Activated CD8-positive, alpha-beta T cell treated with anti-CD3 and anti-CD28 coated beads for 36 hours (primary cell): ENCODE measurements around the gene ANO8. TPM values are rescaled to one million over a fixed set of nuclear protein-coding genes. Genes with fewer than 3 reads are reported as not detected.

Experiments used
- ATAC-seq: fragments of 200-7000 bp; cut with Tn5 transposase; one replicate; pipeline ENCODE4 v1.10.0; 2021; ENCODE audit warnings: mild to moderate bottlenecking, moderate library complexity
- CTCF ChIA-PET: fragments of 350-600 bp; sonication (Branson Sonifier 250); formaldehyde crosslinking; loops from one replicate; lab custom pipeline; 2021; ENCODE audit warnings: antibody characterized with exemption; lab: Charles Lee
- POLR2A ChIA-PET: fragments of 350-600 bp; sonication (Branson Sonifier 250); formaldehyde crosslinking; loops from one replicate; lab custom pipeline; 2021; ENCODE audit warnings: antibody characterized with exemption; lab: Charles Lee
- DNase-seq: peaks from one replicate; pipeline ENCODE4 v3.0.0-alpha.2; 2020
- H3K27ac Mint-ChIP-seq: one replicate; pipeline ENCODE4 v1.8.0; 2021; ENCODE audit warnings: mild to moderate bottlenecking, mixed read lengths
- H3K27me3 Mint-ChIP-seq: one replicate; pipeline ENCODE4 v1.8.0; 2021; ENCODE audit warnings: mixed read lengths
- H3K36me3 Mint-ChIP-seq: one replicate; pipeline ENCODE4 v1.8.0; 2021; ENCODE audit warnings: low read depth, mixed read lengths
- H3K4me1 Mint-ChIP-seq: one replicate; pipeline ENCODE4 v1.8.0; 2021; ENCODE audit warnings: low read depth, mixed read lengths
- H3K4me3 Mint-ChIP-seq: one replicate; pipeline ENCODE4 v1.8.0; 2021; ENCODE audit warnings: mild to moderate bottlenecking, moderate library complexity, mixed read lengths
- H3K9me3 Mint-ChIP-seq: one replicate; pipeline ENCODE4 v1.8.0; 2021; ENCODE audit warnings: mixed read lengths
- intact Hi-C: fragments of 100-400 bp; cut with micrococcal nuclease; formaldehyde crosslinking; loops from one replicate; pipeline ENCODE4 v1.10.0; 2022
- total RNA-seq, 2 experiments: library from RNA; stranded (reverse); gene quantifications; one replicate each; pipeline ENCODE4 v1.2.3, GENCODE V29; 2021
- TF ChIP-seq, protein P1 (sequence below): fragments of 200-600 bp; IDR thresholded peaks from one replicate; pipeline ENCODE4 v1.8.0; 2022; ENCODE audit warnings: antibody characterized with exemption, mild to moderate bottlenecking

ANO8 gene, protein sequence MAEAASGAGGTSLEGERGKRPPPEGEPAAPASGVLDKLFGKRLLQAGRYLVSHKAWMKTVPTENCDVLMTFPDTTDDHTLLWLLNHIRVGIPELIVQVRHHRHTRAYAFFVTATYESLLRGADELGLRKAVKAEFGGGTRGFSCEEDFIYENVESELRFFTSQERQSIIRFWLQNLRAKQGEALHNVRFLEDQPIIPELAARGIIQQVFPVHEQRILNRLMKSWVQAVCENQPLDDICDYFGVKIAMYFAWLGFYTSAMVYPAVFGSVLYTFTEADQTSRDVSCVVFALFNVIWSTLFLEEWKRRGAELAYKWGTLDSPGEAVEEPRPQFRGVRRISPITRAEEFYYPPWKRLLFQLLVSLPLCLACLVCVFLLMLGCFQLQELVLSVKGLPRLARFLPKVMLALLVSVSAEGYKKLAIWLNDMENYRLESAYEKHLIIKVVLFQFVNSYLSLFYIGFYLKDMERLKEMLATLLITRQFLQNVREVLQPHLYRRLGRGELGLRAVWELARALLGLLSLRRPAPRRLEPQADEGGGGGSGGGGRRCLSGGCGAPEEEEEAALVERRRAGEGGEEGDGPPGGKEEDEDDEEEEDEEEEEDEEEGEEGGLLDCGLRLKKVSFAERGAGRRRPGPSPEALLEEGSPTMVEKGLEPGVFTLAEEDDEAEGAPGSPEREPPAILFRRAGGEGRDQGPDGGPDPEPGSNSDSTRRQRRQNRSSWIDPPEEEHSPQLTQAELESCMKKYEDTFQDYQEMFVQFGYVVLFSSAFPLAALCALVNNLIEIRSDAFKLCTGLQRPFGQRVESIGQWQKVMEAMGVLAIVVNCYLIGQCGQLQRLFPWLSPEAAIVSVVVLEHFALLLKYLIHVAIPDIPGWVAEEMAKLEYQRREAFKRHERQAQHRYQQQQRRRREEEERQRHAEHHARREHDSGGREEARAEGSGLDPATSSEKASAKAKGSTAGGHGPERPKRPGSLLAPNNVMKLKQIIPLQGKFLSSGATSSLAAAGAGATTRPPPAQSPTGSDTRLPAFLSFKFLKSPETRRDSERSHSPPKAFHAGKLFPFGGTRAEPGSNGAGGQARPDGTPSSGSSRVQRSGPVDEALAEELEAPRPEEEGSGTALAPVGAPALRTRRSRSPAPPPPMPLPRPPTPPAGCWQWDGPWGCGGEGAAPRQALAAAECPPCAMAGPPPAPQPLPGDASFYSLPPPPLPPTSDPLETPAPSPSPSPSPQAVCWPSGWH
- total RNA-seq = 1 to 10 TPM; 5.4 TPM

DNA sequence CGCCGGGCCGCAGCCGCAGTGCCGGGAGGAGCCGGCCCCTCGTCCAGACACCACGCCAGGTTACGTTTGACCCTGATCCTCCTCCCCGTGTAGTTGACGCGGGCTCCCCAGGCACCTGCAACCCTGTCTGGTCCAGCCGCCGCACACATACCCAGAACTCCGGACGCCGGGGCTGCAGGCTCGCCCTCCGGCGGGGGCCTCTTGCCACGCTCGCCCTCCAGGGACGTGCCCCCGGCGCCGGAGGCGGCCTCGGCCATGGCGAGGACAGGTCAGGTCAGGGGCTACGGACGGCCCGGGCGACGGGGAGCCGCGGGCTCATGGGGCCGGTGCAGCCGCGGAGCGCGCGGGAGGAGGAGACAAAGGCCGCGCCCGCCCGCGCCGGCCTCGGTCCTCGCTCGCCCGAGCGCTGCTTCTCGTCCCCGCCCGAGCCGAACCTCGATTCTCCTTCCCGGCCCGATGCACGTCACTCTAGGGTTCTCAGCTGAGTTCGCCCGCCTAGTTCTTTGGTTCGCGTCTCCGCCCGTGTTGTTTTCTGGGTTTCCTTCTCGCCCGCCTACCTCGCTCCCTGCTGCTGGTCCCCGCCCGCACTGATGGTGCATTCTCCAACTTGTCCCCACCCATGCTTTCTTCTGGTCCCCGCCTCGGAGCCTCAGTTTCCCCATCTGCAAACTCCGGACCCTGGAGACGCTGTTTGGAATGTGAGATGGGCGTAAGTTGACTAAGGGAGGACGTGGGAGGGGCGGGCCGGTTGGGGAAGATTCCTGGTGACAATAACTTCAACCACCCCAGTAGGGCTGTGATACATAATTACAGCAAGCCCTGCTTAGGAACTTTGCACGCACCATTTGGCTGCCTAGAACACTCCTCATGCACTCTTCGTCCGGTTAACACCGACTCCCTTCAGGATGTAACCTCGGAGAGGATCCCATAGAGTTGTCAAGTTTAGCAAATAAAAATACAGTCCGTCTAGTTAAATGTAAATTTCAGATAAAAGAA lies at the start of gene ANO8:
TSS of gene ANO8 (minus strand) at position 442 of the 996 bp plus-strand sequence. CDS start at position 257, 185 bp downstream.
- no peaks in the 10 kb centered on the region for H3K9me3 Mint-ChIP-seq
- peaks cover 7% of the 10 kb centered on the region for H3K36me3 Mint-ChIP-seq
- ATAC-seq (peak; percentile 53), DNase-seq (peak; percentile 97)
- ChIA-PET POLR2A (interaction anchor here (0.8 to 2.3 kb wide), 7 partner anchors 10 to 71 kb away, joined by 3 to 9 read pairs (median 4); partner anchors contain the start of genes BST2 and DDA1), CTCF (interaction anchor here (0.6 to 2.2 kb wide), 9 partner anchors 11 to 127 kb away, joined by 3 to 8 read pairs (median 3); partner anchors contain the start of gene DDA1)
- TF ChIP-seq, protein P1, sequence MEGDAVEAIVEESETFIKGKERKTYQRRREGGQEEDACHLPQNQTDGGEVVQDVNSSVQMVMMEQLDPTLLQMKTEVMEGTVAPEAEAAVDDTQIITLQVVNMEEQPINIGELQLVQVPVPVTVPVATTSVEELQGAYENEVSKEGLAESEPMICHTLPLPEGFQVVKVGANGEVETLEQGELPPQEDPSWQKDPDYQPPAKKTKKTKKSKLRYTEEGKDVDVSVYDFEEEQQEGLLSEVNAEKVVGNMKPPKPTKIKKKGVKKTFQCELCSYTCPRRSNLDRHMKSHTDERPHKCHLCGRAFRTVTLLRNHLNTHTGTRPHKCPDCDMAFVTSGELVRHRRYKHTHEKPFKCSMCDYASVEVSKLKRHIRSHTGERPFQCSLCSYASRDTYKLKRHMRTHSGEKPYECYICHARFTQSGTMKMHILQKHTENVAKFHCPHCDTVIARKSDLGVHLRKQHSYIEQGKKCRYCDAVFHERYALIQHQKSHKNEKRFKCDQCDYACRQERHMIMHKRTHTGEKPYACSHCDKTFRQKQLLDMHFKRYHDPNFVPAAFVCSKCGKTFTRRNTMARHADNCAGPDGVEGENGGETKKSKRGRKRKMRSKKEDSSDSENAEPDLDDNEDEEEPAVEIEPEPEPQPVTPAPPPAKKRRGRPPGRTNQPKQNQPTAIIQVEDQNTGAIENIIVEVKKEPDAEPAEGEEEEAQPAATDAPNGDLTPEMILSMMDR = no peak
- no peaks in the 10 kb centered on the region for H3K27me3 Mint-ChIP-seq
- H3K4me1 Mint-ChIP-seq = peaks cover 38% of the 10 kb centered on the region
- intact Hi-C loops = no loop called here
- peak within 1 kb of the TSS; percentile 80 for H3K4me3 Mint-ChIP-seq
- H3K27ac Mint-ChIP-seq = peak within 1 kb of the TSS; percentile 55

DNA sequence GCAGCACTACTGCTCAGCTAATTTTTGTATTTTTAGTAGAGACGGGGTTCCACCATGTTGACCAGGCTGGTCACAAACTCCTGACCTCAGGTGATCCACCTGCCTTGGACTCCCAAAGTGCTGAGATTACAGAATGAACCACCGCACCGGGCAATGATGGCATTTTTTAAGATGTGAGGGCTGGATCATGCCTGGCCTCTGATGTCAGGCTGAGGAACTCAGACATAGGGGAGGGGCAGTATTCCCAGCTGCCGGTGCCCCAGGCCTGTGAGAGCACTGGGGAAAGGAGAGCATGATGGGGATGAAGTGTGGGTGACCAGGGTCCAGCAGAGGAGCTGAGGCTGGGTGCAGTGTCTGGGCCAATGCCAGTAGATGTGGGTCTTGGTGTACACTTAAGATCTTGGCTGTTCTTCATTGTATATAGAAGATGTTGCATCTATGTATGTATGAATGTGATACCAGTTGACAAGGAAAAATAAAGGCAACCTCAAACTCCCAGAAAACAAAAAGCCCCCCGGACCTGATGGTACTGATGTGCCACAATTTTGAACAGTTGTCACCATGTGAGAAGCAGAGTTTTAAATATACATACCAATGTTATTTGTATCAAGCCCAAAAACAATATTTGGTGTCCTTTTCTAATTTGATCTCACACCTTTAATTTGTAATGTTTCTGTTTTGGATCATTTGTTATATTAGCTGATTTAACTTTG lies 45.9 kb upstream of the ANO8 start:
- H3K27me3 Mint-ChIP-seq = peaks cover 5% of the 10 kb centered on the region
- no peaks in the 10 kb centered on the region for H3K9me3 Mint-ChIP-seq
- no peaks in the 10 kb centered on the region for H3K36me3 Mint-ChIP-seq
- H3K4me1 Mint-ChIP-seq = peaks cover 5% of the 10 kb centered on the region
- no peak overlapping the region for H3K27ac Mint-ChIP-seq
- intact Hi-C loops = no loop called here
- DNase-seq (no peak), ATAC-seq (no peak)
- ChIA-PET CTCF (interaction anchor here (1.0 kb wide), 2 partner anchors 74 to 88 kb away, joined by 3 to 4 read pairs; no protein-coding TSS in a partner anchor), POLR2A (no interaction called here)
- no peak overlapping the region for H3K4me3 Mint-ChIP-seq
- TF ChIP-seq, protein P1 = no peak

DNA sequence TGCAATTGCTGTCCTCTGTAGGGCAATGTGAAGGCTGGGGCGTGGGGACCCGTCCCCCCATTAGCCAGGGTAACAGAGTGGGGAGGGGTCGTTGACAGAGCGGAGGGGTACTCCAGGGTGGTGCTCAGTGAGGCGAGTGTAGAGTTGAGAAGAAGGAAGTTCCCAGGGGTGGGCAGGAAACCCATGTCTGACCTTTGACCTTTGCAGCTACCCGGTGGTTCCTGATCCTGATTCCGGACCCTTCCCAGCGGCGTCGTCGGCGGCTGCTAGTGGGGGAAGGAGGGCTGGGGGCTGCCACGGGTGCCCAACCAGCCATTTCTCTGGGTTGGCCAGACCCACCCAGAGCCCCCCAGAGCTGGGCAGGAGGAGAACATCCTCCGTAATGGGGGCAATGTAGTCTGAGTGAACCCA lies 44.6 kb upstream of the ANO8 start:
- ChIA-PET POLR2A (no interaction called here), CTCF (no interaction called here)
- Mint-ChIP-seq H3K27ac (no peak overlapping the region), H3K27me3 (peaks cover 5% of the 10 kb centered on the region), H3K4me1 (peaks cover 5% of the 10 kb centered on the region), H3K36me3 (no peaks in the 10 kb centered on the region), H3K9me3 (no peaks in the 10 kb centered on the region), H3K4me3 (no peak overlapping the region)
- intact Hi-C loops = no loop called here
- DNase-seq (no peak), ATAC-seq (no peak)
- TF ChIP-seq, protein P1 = no peak

DNA sequence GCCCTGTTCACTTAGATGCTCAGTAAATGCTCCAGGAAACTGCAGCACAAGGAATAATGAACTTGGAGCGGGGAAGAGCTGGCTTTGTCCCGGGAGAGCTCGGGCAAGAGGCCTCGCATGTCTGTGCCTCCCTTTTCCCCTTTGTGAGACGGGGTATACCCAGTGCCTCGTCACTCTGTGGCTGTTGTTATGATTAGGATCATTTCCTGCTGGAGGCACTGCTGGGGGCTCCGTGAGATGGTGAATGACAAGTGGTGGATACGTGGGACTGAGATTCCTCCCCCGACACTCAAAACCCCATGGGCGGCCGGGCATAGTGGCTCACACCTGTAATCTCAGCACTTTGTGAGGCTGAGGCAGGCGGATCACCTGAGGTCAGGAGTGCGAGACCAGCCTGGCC lies 43.6 kb upstream of the ANO8 start:
- Mint-ChIP-seq H3K27ac (no peak overlapping the region), H3K9me3 (no peaks in the 10 kb centered on the region), H3K36me3 (no peaks in the 10 kb centered on the region), H3K4me3 (no peak overlapping the region), H3K4me1 (peaks cover 5% of the 10 kb centered on the region), H3K27me3 (peaks cover 5% of the 10 kb centered on the region)
- no peak for ATAC-seq
- intact Hi-C loops = no loop called here
- POLR2A ChIA-PET = no interaction called here
- no peak for DNase-seq
- CTCF ChIA-PET = no interaction called here
- TF ChIP-seq, protein P1 = no peak
